ENCODE results near the gene DLK2. TPM values are rescaled to one million over a fixed set of nuclear protein-coding genes. Genes with fewer than 3 reads are reported as not detected.

Gene DLK2
- total and polyA plus RNA-seq, 2 of the 13 experiments (the other 11 are each of a cell fraction or from before 2014, with no cell fraction given): 1.2 to 3.8 TPM

DNA sequence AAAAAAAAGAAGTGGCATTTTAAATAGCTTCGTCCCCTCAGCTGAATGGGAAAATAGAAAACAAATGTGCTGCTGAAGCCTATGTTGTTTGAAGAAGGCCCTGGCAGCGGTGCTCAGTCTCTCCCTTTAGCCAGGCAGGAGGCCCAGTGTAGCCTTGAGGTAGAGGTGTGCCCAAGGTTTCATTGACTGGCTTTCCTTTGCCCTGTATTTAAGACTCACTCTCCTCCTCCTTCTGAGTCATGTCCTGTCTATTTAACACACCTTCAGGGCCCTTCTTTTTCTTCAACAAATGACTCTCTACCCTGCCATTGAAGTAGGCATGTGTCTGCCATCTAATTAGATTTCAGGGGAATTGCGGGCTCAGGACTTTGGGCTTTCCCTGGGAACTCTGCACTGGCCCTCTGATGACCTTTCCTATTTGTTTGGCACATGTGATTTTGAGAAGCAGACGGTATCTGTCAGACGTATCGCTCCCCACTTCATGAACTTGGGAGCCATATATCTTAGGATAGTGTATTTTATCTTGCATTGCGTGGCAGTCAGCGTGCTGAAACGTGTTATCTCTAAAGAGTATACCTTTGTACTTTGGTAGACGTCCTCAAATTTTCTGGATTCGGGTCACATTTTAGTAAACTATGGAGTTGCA lies 26.4 kb upstream of the DLK2 start:
- peaks cover 62% of the 10 kb centered on the region for H3K79me2 ChIP-seq (ENCODE audit: insufficient read depth, low read length)
- TF ChIP-seq TEAD3 (CRISPR knock-in tag; optimal IDR thresholded peaks at IDR 0.05; ENCODE audit: borderline replicate concordance): peak; percentile 15
- no peak for TF ChIP-seq POLR2A (IDR thresholded peaks at IDR 0.05; ENCODE audit: insufficient read depth in 1 of 2, low read depth in 2 of 2, low read length in 2 of 2)
- 0 out of 2 replicates have a peak, but pooled peaks have one; percentile 20 for TF ChIP-seq NR2C2 (CRISPR knock-in tag; IDR thresholded peaks at IDR 0.05; ENCODE audit: borderline replicate concordance)
- TF ChIP-seq CAMTA2 (CRISPR knock-in tag; IDR thresholded peaks at IDR 0.05; ENCODE audit: borderline replicate concordance): no peak
- peak; percentile 80 for TF ChIP-seq RARA (CRISPR knock-in tag; IDR thresholded peaks at IDR 0.05)
- peak; percentile 34; the same call in 1 of the 2 replicates for TF ChIP-seq ZBTB38 (CRISPR knock-in tag; IDR thresholded peaks at IDR 0.05)
- TF ChIP-seq SNAI1 (CRISPR knock-in tag; IDR thresholded peaks at IDR 0.05; ENCODE audit: borderline replicate concordance): no peak
- TF ChIP-seq, protein P1, sequence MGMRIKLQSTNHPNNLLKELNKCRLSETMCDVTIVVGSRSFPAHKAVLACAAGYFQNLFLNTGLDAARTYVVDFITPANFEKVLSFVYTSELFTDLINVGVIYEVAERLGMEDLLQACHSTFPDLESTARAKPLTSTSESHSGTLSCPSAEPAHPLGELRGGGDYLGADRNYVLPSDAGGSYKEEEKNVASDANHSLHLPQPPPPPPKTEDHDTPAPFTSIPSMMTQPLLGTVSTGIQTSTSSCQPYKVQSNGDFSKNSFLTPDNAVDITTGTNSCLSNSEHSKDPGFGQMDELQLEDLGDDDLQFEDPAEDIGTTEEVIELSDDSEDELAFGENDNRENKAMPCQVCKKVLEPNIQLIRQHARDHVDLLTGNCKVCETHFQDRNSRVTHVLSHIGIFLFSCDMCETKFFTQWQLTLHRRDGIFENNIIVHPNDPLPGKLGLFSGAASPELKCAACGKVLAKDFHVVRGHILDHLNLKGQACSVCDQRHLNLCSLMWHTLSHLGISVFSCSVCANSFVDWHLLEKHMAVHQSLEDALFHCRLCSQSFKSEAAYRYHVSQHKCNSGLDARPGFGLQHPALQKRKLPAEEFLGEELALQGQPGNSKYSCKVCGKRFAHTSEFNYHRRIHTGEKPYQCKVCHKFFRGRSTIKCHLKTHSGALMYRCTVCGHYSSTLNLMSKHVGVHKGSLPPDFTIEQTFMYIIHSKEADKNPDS (CRISPR knock-in tag; IDR thresholded peaks at IDR 0.05): no peak
- no peak for TF ChIP-seq CCDC6 (CRISPR knock-in tag; IDR thresholded peaks at IDR 0.05)
- peak; percentile 71; the same call in 1 of the 2 replicates for TF ChIP-seq HNF4A (CRISPR knock-in tag; IDR thresholded peaks at IDR 0.05)
- TF ChIP-seq CREB1 (IDR thresholded peaks at IDR 0.05): no peak
- TF ChIP-seq CREB1 (CRISPR knock-in tag; IDR thresholded peaks at IDR 0.05): no peak
- TF ChIP-seq NR2F1 (CRISPR knock-in tag; IDR thresholded peaks at IDR 0.05): peak in 1 of 2 experiments; percentile 48; a peak in 2 of 4 replicates
- no peak for TF ChIP-seq ZNF468 (CRISPR knock-in tag; IDR thresholded peaks at IDR 0.05)
- TF ChIP-seq HNF4G (IDR thresholded peaks at IDR 0.05; ENCODE audit: borderline replicate concordance, low read depth, low read length): peak; percentile 60; the same call in 1 of the 2 replicates
- TF ChIP-seq HNF4G (CRISPR knock-in tag; IDR thresholded peaks at IDR 0.05; ENCODE audit: borderline replicate concordance, low read depth): no peak
- TF ChIP-seq POLR2AphosphoS5 (IDR thresholded peaks at IDR 0.05; ENCODE audit: low read depth, low read length): peak; percentile 30; the same call in 1 of the 2 replicates
- no peak for TF ChIP-seq SIX4 (CRISPR knock-in tag; IDR thresholded peaks at IDR 0.05)
- 0 out of 2 replicates have a peak, but pooled peaks have one; percentile 23 for TF ChIP-seq ZNF772 (CRISPR knock-in tag; IDR thresholded peaks at IDR 0.05)
- TF ChIP-seq ZFP62 (CRISPR knock-in tag; IDR thresholded peaks at IDR 0.05): no peak
- TF ChIP-seq, protein P2, sequence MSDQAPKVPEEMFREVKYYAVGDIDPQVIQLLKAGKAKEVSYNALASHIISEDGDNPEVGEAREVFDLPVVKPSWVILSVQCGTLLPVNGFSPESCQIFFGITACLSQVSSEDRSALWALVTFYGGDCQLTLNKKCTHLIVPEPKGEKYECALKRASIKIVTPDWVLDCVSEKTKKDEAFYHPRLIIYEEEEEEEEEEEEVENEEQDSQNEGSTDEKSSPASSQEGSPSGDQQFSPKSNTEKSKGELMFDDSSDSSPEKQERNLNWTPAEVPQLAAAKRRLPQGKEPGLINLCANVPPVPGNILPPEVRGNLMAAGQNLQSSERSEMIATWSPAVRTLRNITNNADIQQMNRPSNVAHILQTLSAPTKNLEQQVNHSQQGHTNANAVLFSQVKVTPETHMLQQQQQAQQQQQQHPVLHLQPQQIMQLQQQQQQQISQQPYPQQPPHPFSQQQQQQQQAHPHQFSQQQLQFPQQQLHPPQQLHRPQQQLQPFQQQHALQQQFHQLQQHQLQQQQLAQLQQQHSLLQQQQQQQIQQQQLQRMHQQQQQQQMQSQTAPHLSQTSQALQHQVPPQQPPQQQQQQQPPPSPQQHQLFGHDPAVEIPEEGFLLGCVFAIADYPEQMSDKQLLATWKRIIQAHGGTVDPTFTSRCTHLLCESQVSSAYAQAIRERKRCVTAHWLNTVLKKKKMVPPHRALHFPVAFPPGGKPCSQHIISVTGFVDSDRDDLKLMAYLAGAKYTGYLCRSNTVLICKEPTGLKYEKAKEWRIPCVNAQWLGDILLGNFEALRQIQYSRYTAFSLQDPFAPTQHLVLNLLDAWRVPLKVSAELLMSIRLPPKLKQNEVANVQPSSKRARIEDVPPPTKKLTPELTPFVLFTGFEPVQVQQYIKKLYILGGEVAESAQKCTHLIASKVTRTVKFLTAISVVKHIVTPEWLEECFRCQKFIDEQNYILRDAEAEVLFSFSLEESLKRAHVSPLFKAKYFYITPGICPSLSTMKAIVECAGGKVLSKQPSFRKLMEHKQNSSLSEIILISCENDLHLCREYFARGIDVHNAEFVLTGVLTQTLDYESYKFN (CRISPR knock-in tag; conservative IDR thresholded peaks at IDR 0.05): 0 out of 2 replicates have a peak, but pooled peaks have one; percentile 5

More for the DNA sequence above, 26.4 kb upstream of the DLK2 start:
- peak overlapping the region; percentile 53 for H3K4me2 ChIP-seq (ENCODE audit: low read depth, low read length)
- ATAC-seq (no peak), FAIRE-seq (no peak), DNase-seq (ENCODE audit: low spot score) (no peak)
- in situ Hi-C loops (cut with HindIII; ENCODE audit: extremely low pct_ligation_motif_present, low pct_unique_long_range_greater_than_20kb): no loop called here
- H3K36me3 ChIP-seq (replicated peaks in 1 of 2; ENCODE audit: control insufficient read depth in 1 of 2, insufficient read depth in 2 of 2, low read length in 2 of 2): peaks cover 0 to 3% of the 10 kb centered on the region in 2 experiments; a peak in 1 of 5 replicates
- no peaks in the 10 kb centered on the region for H3K9me3 ChIP-seq (ENCODE audit: low read length)
- H4K20me1 ChIP-seq (ENCODE audit: insufficient read depth, low read length): no peaks in the 10 kb centered on the region
- no peak overlapping the region for H2AFZ ChIP-seq (ENCODE audit: low read length)
- no peak overlapping the region for H3K9ac ChIP-seq (ENCODE audit: insufficient read depth, low read depth, low read length)
- WGBS (ENCODE audit: low lambda C conversion rate): 84% methylated on average over 11 of the region's 11 CpGs
- POLR2A ChIA-PET: interaction anchor here (0.7 to 6.5 kb wide), 3 partner anchors 10 to 699 kb away, joined by 3 to 141 read pairs (median 4); no protein-coding TSS in a partner anchor
- H3K4me3 ChIP-seq (replicated peaks in 1 of 3; ENCODE audit: insufficient read depth in 1 of 3, low read depth in 2 of 3, low read length in 3 of 3): no peak overlapping the region
- CTCF ChIA-PET (ENCODE audit: low intra/inter-chr PET ratio, low total read pairs): no interaction called here
- intact Hi-C loops (cut with micrococcal nuclease; ENCODE audit: unreplicated experiment): no loop called here
- peaks cover 63% of the 10 kb centered on the region for H3K4me1 ChIP-seq (ENCODE audit: insufficient read depth, low read length)
- no peaks in the 10 kb centered on the region; a peak in 1 of 5 replicates for H3K27me3 ChIP-seq (ENCODE audit: control insufficient read depth in 1 of 2, insufficient read depth in 2 of 2, low read length in 2 of 2)
- BruUV-seq (replicated peaks): no TSS peak
- peak overlapping the region; percentile 11 for H3K27ac ChIP-seq (ENCODE audit: extremely low read length, insufficient read depth, low read length)
